NCI-H1048 (cell line): Measurements from ENCODE around the gene SLAMF7.
"Not testable (repeated sequence)": the region's sequence is repeated elsewhere in the genome, so short reads cannot be mapped to it uniquely, and the experiment has no call there.

Experiments
- DNase-seq: peaks from one replicate; lab custom pipeline; 2025; lab: John Stamatoyannopoulos, UW

The SLAMF7 gene

GRCh38 chr1:160774886-160775719 lies 36.1 kb downstream of the SLAMF7 start:
- DNase-seq = no peak

GRCh38 chr1:160776178-160776577 lies 37.1 kb downstream of the SLAMF7 start:
- no peak for DNase-seq

GRCh38 chr1:160777486-160778089 lies 38.5 kb downstream of the SLAMF7 start:
- DNase-seq = peak; percentile 35

- DNase-seq = no peak
Observed at GRCh38 chr1:160778976-160779375, 39.9 kb downstream of the SLAMF7 start.

- no peak for DNase-seq
Observed at GRCh38 chr1:160779626-160780397, 40.8 kb downstream of the SLAMF7 start.

GRCh38 chr1:160780398-160780755 lies 41.3 kb downstream of the SLAMF7 start:
- no peak for DNase-seq

GRCh38 chr1:160781186-160781766 lies 42.2 kb downstream of the SLAMF7 start:
- peak; percentile 73 for DNase-seq

GRCh38 chr1:160781914-160782689 lies 43.1 kb downstream of the SLAMF7 start:
- DNase-seq = no peak

- not testable (repeated sequence) for DNase-seq
Observed at GRCh38 chr1:160782988-160783765, 44.1 kb downstream of the SLAMF7 start.

GRCh38 chr1:160789051-160789701 lies 50.1 kb downstream of the SLAMF7 start:
- no peak for DNase-seq

GRCh38 chr1:160789702-160790611 lies 50.9 kb downstream of the SLAMF7 start:
- no peak for DNase-seq

GRCh38 chr1:160794376-160794775 lies 55.3 kb downstream of the SLAMF7 start:
- no peak for DNase-seq

GRCh38 chr1:160795951-160796383 lies 56.9 kb downstream of the SLAMF7 start, which contains the start of gene LY9:
Gene LY9 (plus strand): TSS chr1:160796174. CDS start chr1:160796188, 14 bp downstream.
- no peak for DNase-seq

- DNase-seq = no peak
Observed at GRCh38 chr1:160797271-160797709, 58.2 kb downstream of the SLAMF7 start.

GRCh38 chr1:160797861-160798273 lies 58.8 kb downstream of the SLAMF7 start:
- no peak for DNase-seq

GRCh38 chr1:160798439-160798838 lies 59.4 kb downstream of the SLAMF7 start:
- no peak for DNase-seq

GRCh38 chr1:160799641-160800040 lies 60.6 kb downstream of the SLAMF7 start:
- no peak for DNase-seq

GRCh38 chr1:160800142-160800541 lies 61.1 kb downstream of the SLAMF7 start:
- no peak for DNase-seq
